Measurements from ENCODE around the gene PTPRG.

DNA sequence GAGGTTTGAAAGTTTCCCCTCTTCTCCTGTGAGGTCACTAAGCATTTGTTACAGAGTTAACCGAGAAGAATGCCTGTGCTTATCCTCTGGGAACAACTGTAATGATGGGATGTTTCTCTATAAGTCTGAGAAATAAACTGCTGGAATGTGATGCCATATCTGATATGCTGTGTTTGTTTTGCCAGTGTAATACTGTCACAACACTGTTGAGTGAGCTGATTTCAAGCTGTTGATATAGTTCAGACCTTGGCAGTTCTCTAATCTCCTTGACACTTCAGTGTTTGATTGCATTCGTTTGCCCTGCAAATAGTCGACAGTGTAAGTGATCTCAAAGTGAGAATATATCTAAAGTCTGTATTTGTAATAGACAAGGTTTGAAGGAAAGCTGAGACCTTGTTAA lies 73.3 kb downstream of the PTPRG start:
- TF ChIP-seq, protein P1, sequence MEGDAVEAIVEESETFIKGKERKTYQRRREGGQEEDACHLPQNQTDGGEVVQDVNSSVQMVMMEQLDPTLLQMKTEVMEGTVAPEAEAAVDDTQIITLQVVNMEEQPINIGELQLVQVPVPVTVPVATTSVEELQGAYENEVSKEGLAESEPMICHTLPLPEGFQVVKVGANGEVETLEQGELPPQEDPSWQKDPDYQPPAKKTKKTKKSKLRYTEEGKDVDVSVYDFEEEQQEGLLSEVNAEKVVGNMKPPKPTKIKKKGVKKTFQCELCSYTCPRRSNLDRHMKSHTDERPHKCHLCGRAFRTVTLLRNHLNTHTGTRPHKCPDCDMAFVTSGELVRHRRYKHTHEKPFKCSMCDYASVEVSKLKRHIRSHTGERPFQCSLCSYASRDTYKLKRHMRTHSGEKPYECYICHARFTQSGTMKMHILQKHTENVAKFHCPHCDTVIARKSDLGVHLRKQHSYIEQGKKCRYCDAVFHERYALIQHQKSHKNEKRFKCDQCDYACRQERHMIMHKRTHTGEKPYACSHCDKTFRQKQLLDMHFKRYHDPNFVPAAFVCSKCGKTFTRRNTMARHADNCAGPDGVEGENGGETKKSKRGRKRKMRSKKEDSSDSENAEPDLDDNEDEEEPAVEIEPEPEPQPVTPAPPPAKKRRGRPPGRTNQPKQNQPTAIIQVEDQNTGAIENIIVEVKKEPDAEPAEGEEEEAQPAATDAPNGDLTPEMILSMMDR (IDR thresholded peaks at IDR 0.05 in 2 of 3, conservative IDR thresholded peaks at IDR 0.05 in 1 of 3; ENCODE audit: control insufficient read depth in 2 of 3, extremely low read depth in 1 of 3, insufficient read depth in 1 of 3, low read depth in 3 of 3, low read length in 3 of 3), result no peak
- TF ChIP-seq, protein P2, sequence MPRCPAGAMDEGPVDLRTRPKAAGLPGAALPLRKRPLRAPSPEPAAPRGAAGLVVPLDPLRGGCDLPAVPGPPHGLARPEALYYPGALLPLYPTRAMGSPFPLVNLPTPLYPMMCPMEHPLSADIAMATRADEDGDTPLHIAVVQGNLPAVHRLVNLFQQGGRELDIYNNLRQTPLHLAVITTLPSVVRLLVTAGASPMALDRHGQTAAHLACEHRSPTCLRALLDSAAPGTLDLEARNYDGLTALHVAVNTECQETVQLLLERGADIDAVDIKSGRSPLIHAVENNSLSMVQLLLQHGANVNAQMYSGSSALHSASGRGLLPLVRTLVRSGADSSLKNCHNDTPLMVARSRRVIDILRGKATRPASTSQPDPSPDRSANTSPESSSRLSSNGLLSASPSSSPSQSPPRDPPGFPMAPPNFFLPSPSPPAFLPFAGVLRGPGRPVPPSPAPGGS (IDR thresholded peaks at IDR 0.05; ENCODE audit: borderline replicate concordance, insufficient read depth, low read depth, low read length, poor library complexity, severe bottlenecking), result no peak
- TF ChIP-seq, protein P3, sequence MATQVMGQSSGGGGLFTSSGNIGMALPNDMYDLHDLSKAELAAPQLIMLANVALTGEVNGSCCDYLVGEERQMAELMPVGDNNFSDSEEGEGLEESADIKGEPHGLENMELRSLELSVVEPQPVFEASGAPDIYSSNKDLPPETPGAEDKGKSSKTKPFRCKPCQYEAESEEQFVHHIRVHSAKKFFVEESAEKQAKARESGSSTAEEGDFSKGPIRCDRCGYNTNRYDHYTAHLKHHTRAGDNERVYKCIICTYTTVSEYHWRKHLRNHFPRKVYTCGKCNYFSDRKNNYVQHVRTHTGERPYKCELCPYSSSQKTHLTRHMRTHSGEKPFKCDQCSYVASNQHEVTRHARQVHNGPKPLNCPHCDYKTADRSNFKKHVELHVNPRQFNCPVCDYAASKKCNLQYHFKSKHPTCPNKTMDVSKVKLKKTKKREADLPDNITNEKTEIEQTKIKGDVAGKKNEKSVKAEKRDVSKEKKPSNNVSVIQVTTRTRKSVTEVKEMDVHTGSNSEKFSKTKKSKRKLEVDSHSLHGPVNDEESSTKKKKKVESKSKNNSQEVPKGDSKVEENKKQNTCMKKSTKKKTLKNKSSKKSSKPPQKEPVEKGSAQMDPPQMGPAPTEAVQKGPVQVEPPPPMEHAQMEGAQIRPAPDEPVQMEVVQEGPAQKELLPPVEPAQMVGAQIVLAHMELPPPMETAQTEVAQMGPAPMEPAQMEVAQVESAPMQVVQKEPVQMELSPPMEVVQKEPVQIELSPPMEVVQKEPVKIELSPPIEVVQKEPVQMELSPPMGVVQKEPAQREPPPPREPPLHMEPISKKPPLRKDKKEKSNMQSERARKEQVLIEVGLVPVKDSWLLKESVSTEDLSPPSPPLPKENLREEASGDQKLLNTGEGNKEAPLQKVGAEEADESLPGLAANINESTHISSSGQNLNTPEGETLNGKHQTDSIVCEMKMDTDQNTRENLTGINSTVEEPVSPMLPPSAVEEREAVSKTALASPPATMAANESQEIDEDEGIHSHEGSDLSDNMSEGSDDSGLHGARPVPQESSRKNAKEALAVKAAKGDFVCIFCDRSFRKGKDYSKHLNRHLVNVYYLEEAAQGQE (IDR thresholded peaks at IDR 0.05; ENCODE audit: low read depth, low read length), result no peak
- TF ChIP-seq, protein P4, sequence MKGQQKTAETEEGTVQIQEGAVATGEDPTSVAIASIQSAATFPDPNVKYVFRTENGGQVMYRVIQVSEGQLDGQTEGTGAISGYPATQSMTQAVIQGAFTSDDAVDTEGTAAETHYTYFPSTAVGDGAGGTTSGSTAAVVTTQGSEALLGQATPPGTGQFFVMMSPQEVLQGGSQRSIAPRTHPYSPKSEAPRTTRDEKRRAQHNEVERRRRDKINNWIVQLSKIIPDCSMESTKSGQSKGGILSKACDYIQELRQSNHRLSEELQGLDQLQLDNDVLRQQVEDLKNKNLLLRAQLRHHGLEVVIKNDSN (IDR thresholded peaks at IDR 0.05; ENCODE audit: borderline replicate concordance, extremely low read length, insufficient read depth, low read depth, low read length), result no peak
- no peak for TF ChIP-seq ZNF24 (IDR thresholded peaks at IDR 0.05)
- TF ChIP-seq, protein P5, sequence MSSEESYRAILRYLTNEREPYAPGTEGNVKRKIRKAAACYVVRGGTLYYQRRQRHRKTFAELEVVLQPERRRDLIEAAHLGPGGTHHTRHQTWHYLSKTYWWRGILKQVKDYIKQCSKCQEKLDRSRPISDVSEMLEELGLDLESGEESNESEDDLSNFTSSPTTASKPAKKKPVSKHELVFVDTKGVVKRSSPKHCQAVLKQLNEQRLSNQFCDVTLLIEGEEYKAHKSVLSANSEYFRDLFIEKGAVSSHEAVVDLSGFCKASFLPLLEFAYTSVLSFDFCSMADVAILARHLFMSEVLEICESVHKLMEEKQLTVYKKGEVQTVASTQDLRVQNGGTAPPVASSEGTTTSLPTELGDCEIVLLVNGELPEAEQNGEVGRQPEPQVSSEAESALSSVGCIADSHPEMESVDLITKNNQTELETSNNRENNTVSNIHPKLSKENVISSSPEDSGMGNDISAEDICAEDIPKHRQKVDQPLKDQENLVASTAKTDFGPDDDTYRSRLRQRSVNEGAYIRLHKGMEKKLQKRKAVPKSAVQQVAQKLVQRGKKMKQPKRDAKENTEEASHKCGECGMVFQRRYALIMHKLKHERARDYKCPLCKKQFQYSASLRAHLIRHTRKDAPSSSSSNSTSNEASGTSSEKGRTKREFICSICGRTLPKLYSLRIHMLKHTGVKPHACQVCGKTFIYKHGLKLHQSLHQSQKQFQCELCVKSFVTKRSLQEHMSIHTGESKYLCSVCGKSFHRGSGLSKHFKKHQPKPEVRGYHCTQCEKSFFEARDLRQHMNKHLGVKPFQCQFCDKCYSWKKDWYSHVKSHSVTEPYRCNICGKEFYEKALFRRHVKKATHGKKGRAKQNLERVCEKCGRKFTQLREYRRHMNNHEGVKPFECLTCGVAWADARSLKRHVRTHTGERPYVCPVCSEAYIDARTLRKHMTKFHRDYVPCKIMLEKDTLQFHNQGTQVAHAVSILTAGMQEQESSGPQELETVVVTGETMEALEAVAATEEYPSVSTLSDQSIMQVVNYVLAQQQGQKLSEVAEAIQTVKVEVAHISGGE (CRISPR knock-in tag; IDR thresholded peaks at IDR 0.05), result no peak
- TF ChIP-seq ATF7 (IDR thresholded peaks at IDR 0.05; ENCODE audit: low read depth), result no peak
- TF ChIP-seq, protein P6, sequence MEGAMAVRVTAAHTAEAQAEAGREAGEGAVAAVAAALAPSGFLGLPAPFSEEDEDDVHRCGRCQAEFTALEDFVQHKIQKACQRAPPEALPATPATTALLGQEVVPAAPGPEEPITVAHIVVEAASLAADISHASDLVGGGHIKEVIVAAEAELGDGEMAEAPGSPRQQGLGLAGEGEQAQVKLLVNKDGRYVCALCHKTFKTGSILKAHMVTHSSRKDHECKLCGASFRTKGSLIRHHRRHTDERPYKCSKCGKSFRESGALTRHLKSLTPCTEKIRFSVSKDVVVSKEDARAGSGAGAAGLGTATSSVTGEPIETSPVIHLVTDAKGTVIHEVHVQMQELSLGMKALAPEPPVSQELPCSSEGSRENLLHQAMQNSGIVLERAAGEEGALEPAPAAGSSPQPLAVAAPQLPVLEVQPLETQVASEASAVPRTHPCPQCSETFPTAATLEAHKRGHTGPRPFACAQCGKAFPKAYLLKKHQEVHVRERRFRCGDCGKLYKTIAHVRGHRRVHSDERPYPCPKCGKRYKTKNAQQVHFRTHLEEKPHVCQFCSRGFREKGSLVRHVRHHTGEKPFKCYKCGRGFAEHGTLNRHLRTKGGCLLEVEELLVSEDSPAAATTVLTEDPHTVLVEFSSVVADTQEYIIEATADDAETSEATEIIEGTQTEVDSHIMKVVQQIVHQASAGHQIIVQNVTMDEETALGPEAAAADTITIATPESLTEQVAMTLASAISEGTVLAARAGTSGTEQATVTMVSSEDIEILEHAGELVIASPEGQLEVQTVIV (IDR thresholded peaks at IDR 0.05; ENCODE audit: borderline replicate concordance, partially characterized antibody), result no peak
- no peak for TF ChIP-seq EP300 (IDR thresholded peaks at IDR 0.05; ENCODE audit: borderline replicate concordance in 1 of 2, control insufficient read depth in 1 of 2, low read depth in 2 of 2, low read length in 2 of 2)
- no peak for TF ChIP-seq BHLHE40 (IDR thresholded peaks at IDR 0.05; ENCODE audit: borderline replicate concordance in 1 of 2, low read depth in 2 of 2, low read length in 1 of 2)
- TF ChIP-seq MTA3 (IDR thresholded peaks at IDR 0.05; ENCODE audit: borderline replicate concordance, low read length), result no peak
- no peak for TF ChIP-seq PAX5 (IDR thresholded peaks at IDR 0.05; ENCODE audit: borderline replicate concordance, low read depth, low read length)
- no peak for TF ChIP-seq POLR2AphosphoS5 (IDR thresholded peaks at IDR 0.05; ENCODE audit: low read length)
- TF ChIP-seq MYC (IDR thresholded peaks at IDR 0.05; ENCODE audit: insufficient read depth, insufficient read length, insufficient replicate concordance, low read length, severe bottlenecking), result no peak
